HG03439 (cell line): Measurements from ENCODE around the gene SOX14.

Experiments
- ATAC-seq: cut with Tn5 transposase; IDR thresholded peaks from one replicate; pipeline ENCODE4 v1.9.1; 2021; ENCODE audit warnings: mild to moderate bottlenecking, moderate library complexity; ENCODE audit not compliant: unreplicated experiment

The SOX14 gene

DNA sequence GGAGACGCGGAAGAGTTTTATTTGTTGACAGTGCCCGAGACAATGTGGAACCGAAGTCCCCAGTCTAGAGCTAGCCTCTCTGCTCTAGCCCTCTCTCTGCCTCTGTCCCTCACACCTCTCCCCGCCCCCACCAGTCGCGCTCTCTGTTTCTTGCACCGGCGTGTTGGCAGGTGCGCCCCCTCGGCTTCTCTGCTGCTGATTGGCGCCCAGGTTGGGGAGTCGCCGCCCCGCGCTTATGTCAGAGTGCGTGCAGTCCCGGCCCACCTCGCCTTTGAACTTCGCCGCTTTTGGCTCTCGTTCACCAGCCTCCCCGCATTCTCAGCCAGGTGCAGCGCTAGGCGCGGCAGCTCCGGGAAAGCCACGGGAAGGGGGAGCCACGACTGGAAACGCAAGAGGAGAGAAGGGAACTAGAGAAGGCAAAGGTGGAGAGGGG is at the start of gene SOX14:
Gene SOX14, plus strand, starts transcription at position 315 of the 433 bp plus-strand sequence. CDS start 470 bp downstream, outside the sequence.
- ATAC-seq, result no peak

DNA sequence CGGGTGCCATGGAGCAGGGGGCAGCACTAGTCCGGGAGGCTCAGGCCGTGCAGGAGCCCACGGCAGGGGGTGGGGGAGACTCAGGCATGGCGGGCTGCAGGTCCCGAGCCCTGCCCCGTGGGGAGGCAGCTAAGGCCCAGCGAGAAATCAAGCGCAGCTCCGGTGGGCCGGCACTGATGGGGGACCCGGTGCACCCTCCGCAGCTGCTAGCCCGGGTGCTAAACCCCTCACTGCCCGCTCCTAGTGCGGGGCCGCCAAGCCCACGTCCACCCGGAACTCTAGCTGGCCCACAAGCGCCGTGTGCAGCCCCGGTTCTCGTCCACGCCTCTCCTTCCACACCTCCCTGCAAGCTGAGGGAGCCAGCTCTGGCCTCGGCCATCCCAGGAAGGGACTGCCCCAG is 49.6 kb upstream of the SOX14 start:
- no peak for ATAC-seq

DNA sequence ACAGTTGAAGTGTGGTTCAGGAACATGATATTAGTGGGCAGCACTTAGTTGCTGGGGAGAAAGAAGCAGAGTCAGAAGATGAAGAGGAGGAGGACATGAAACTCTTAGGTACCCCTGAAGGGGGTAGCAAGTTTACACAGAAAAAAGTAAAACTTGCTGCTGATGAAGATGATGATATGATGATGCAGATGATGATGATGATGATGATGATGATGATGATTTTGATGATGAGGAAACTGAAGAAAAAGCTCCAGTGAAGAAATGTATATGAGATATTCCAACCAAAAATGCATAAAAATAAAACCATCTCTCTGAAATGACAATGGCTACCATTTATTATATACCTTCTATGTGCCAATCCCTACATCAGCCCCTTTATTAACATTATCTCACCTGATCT is 39.9 kb upstream of the SOX14 start:
- ATAC-seq, result no peak

DNA sequence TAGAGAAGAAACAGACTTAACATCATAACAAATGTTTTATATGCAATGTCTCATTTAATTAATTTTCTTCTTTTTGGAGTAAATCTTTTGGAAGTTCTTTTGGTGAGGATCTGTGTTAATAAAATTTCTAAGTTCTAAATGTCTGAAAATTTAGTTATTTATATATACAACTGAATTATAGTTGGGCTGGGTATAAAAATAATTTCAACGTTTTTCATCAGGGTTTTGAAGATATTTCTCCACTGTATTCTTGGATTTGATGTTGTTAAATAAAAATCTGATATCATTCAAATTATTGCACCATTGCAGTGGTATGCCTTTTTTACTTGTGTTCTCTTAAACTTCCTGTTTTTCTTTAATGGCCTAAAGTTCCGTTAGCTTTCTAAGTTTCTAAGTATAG is 26.9 kb upstream of the SOX14 start:
- no peak for ATAC-seq

DNA sequence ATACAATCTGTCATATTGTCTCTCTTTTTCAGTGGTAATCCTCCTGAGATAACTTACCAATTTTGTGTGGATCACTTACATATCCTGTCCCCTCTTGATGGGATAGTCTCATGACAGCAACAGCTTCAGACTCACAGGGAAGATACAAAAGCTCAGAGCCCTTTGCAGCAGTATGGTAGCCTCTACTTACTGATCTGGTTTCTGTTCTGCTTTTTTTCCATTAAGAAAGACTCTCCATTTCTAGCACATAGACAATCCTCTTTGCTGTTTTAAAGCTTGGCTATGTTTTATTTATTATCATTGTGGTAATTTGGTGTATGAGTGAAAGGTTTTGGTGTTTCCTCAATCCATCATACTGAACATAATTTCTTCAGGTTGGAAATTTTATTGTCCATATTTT is 25.4 kb upstream of the SOX14 start:
- ATAC-seq, result no peak

DNA sequence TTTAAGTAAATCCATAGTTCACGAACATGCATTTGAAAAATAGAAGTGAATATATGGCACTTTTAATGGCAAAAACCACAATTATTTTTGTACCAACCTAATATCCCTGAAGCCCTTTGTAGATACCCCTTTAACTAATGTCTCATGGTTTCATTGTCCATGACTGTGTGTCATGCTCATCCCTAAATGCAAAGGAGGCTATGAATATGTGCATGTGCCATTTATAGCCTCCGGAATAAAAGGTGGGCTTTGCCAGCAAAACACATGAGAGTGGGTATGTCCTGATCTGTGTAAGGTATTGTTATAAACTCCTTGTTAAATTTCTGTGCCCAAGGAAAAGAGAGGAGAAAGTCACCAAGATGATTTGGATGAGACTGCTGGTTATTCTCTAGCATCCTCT is 20.5 kb upstream of the SOX14 start:
- ATAC-seq, result no peak

DNA sequence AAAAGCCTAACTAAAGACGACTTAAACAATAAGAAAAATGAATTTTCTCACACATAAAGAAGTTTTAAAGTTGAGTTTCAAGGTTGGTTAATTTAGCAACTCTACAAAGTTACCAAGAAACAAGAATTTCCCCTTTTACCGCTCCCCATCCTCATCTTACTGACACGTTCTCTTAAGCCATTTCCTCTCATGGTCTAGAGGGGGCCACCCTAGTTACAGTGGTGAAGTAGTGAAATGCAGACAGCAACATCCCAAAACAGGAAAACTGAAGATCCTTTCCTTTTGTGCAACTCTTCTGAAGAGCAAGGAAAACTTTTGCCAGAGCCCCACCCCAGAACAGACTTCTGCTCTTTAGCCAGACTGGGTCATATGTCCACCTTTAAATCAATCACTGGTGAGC is 17.3 kb upstream of the SOX14 start:
- ATAC-seq, result no peak

DNA sequence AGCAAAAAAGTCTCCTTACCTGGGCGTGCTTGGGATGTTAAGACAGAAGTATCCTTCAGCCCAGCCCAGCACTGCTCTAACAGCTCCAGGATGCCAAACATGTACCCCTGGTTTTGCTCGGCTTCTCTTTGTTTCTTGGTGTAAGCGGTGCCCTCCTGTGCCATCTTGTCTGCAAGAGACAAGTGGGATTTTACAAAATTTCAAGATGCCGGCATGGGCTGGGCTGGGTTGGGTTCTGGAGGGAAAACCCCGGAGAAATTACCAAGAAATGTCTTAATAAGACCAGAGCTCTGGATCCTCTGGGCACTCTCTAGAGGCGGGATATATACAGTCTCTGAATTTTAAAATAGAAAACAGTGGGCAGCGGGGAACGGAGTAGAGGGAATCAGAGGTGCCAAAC is 4.6 kb upstream of the SOX14 start:
- no peak for ATAC-seq

DNA sequence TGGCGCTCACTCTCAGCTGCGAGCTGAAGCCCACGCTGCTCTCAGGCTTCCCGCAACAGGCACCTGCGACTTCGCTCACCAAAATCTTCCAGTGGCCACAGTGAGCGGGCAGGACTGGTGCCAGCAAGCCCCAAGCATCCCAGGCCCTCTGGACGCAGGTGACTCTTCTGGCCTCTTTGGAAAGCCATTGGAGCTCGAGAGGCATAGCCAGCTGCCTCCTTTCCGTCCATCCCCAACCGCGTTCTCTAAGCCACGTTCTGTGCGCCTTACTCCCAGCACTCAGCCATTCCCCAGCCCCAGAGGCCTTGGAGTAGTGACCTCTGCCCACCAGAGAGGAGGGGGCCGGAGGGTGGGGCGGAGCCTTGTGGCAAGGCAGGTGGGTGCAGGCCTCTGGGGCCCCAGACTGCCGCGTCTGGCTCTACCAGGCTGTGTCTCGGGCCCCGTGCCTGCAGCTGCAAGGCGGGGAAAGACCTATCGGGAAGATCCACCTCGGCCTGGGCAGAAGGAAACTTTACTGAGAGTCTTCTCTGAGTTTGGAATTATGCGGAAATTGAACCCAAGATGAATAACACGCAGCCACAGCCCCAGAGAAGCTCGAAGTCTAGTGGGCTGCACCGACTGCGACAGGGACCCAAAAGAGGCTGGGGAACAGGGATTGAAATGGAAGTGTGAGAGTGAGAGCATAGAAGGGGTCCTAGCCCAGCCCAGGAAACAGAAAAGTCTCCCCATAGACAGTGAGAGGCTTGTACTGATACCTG is 3.6 kb upstream of the SOX14 start:
- no peak for ATAC-seq

DNA sequence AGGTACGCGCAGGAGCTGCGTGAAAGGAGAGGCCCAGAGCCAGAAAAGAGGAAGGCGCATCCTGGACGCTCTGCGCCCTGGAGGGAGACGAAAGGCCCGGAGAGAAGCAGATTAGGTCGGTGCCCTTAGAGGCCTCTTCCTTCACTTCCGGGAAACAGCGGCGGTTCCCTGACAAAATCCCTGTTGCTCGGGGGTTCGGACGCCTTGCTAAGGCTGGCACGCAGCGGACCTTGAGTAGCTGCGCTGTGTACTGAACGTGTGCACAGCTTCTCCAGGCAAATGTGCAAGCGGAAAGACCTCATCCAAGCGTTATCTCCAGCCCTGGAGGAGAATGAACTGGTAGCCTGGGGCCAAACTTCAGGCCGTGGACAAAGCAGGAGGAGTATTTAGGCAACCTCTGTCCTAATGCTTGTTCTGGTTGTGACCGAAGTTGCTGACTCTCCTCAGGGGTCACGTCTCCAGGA is 3.0 kb upstream of the SOX14 start:
- no peak for ATAC-seq

DNA sequence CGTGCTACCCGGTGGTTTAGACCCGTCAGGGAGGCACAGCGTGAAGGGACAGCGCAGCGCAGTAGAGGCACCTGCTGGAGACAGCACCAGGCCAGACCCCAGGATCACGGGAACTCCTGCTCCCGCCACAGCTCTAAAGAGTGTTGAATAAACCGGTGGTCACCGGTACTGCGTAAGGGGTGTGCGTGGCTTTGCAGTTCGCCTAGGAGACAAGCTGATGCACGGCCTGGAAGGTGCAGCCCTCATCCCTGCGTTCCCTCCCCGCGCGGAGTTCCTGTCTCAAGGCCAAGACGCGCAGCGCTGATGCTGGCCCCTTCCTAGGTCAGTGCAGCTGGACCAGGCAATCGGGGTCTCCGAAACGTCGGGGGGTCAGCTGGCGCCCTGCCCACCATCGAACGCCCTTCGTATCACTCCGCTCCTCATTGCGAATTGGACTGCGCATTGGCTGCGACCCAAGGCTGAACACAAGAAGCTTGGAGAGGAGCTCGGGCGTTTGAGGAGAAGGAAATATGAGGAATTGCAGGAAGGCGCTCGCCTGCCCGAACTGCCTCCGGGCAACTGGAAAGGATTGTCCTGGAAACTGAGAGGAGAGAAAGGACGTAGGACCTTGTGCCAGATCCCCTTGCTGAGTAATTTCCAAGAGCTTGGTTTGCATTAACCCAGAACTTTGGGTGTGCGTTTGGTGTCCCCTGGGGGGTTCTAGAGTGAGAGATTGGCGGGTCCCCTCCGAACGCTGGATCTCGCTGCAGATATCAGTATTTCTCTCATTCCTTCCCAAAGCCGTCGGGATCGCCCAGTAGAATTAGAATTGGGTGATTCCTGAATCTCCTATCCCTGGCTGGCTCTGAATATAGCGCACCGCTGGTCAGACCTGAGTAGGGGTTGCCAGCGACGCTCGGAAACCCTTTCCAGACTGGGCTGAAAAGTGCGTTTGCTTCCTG is 2.3 kb upstream of the SOX14 start:
- ATAC-seq, result no peak

DNA sequence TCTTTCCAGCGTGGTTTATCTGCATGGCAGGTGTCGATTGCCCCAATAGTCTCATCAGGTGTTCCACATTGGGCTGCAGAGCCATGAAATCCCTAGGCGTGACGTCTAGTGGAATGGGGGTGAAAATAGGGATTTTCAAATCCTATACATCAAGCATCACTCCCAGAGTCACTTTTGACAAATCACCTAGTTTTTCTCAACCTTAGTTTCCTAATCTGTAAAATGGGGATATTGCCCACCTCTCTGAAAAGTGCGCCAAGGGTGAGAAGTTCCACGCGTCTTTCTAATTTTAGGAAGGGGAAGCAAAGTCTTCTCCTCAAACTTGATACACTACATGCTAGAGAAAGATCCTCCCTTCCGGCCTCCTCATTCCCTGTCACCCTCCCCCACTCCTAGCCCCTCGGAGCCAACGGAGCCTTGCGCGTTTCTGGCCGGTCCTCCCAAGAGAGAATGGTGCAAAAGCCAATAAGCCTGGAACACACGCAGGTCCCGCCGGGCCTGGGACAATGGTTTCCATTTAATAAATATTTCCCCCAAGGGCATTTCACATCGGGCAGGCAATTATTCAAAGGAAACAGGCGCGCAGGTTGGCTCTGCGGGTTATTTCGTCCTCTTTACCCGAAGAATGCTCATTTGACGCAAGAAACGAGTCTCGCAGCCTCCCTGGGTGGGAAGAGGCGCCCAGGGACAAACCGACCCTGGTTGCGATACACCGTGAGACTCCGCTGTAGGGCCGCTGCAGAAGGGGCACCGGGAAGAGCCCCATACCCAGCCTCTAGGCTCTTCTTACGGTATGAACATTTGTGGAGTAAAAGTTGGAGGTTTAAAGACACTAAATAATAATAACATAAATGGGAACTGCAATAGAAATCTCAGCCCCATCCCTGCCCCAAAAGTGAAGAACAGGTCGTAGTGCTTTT is 1.2 kb upstream of the SOX14 start:
- ATAC-seq, result no peak

DNA sequence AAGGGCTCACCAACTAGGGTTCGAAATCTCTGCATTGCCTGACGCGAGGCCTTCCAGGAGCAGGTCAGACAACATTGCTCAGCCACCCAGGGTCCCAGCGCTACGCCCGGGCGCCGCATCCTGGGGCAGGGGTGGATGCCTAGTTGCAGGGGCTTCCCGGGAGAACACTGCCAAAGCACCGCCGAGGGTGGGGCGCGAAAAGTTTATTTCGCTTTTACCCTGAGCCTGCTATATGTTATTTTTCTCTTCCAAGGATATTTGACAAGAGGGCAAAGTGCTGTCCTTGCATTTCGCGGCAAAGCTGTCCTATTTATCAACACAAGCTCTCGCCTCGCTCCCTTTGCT is 549 bp upstream of the SOX14 start:
- no peak for ATAC-seq

DNA sequence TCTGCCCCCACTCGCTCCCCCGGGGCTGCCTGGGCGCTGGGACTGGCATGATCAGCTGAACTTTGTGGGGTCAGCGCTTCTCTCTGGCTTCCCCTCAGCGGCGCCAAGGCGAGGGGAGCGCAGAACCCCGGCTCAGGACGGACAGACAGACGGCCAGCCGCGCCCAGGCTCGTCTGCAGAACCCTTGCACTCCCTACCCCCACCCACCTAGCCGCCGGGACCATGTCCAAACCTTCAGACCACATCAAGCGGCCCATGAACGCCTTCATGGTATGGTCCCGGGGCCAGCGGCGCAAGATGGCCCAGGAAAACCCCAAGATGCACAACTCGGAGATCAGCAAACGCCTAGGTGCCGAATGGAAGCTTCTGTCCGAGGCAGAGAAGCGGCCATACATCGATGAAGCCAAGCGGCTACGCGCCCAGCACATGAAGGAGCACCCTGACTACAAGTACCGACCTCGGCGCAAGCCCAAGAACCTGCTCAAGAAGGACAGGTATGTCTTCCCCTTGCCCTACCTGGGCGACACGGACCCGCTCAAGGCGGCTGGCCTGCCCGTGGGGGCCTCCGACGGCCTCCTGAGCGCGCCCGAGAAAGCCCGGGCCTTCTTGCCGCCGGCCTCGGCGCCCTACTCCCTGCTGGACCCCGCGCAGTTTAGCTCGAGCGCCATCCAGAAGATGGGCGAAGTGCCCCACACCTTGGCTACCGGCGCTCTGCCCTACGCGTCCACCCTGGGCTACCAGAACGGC is 621 bp downstream of the SOX14 start:
- no peak for ATAC-seq

DNA sequence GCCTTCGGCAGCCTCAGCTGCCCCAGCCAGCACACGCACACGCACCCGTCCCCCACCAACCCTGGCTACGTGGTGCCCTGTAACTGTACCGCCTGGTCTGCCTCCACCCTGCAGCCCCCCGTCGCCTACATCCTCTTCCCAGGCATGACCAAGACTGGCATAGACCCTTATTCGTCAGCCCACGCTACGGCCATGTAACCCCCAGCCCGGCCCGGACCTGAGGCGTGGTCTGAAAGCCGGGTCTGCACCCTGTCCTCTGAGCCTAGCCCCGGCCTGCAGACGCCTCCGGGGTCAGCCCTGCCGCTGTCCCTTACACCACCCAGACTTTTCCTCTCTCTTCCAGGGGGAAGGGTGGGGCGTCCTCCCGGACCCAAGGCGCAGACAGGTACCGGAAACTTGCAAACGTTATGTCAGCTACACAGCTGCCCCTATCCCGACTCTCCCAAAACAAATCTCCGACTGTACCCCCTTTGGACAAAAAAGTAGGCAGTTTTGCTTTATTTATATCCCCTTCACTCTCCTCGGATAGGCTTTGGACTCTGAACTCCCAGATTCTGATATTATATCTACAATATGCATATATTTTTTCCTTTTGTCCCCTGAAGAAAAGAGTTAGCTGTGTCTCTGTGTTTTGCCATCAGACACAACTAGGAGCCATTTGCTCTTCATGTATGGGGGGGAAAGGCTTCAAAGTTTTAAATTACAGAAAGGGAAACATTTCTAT is 1.4 kb downstream of the SOX14 start:
- ATAC-seq, result no peak

DNA sequence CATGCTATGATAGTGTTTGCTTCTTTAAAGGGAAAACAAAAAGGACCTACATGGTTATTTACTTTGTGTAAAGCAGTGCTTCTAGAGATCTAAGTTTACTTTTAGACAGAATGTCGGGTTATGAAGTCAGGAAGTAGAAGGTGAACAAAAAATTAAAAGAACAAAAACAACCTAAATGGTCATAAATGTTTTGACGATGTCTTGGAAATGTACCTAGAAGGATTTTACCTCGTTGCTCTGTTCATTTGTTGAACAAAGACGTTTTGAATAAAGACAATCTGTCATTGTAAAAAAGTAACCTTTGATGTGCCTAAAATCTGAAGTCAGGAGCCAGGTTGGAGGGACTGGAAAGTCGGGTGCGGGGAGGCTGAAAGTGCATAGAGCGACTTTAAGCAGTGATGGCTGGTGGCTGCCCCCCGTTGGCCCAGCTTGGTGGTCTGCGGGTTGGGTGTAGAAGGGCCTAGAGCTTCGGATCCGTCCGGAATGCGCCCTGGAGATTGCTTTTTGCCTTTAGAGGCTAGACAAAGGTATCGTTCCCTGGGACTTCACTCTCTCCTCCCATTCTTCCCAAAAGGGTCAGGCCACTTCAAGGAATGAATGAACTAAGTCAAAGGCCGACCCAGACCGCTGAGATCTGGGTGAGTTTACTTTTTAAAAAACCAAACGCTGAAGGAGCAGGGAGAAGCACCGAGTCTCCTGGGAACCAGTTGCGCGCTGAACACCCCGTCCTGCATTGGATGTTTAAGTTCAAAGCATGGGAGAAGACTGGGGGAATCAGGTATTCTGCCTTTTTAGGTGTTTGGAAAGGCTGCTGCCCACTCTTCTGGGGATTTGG is 2.1 kb downstream of the SOX14 start:
- ATAC-seq, result no peak

DNA sequence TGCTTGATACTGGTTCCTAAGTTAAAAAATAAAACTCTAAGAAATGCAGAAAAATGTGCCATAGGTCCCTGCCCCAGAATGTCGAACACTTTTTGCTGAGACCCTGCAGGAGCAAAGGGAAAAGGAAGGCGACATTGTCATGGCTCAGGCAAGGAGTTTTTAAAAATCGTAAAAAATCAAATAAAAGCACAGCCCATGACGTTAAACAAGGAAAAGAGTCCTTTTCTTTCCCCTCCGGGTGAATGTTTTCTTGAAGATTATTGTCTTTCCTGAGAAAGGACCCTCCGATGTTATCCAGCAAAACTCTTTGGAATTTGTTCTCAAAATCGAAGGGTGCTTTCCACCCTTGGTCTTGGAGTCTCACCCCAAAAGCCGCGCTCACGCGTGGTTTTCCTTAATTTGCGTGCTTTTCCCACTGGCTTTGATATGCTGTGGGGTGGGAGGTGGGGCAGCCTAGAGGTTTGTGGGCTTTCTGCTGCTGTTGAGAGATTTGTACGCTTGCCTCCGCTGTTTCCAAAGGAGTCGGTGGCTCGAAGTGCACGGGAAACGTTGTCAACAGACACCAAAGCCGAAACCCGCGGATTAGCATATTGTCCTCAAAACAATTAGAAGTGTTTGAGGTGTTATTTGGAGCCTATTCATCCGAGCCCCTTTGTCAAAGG is 2.9 kb downstream of the SOX14 start:
- no peak for ATAC-seq
